ENCODE data around the gene FAM221B. TPM values are rescaled to one million over a fixed set of nuclear protein-coding genes. Genes with fewer than 3 reads are reported as not detected.

Gene FAM221B
- total and polyA plus RNA-seq, 9 of the 15 experiments (the other 6 are each of a cell fraction or from before 2014, with no cell fraction given), result 0.01 TPM; not detected in 8

DNA sequence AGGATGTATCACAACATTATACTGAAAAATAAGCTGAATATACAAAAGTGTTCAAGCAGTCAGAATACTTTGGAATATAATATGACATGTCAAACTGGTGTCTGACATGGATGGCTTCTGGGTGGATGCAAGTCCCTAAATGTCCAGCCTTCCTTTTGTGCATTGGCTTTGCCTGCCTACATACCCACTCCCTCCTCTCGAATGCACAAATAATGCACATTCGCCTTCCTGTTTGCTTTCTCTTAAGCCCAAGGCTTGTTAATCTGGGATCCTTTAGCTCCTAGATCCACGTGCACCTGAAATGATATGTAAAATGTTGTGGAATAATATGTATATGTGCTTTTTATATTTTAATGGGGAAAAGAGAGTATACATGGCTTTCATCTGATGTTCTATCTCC is 50.0 kb downstream of the FAM221B start:
- no peak overlapping the region for H3K9ac ChIP-seq (ENCODE audit: insufficient read depth in 1 of 2, low read depth in 2 of 2, low read length in 2 of 2)
- H2AFZ ChIP-seq (ENCODE audit: low read depth, low read length), result no peak overlapping the region
- no peak for FAIRE-seq
- in situ Hi-C loops (cut with MboI), result no loop called here
- TF ChIP-seq SMARCC2 (IDR thresholded peaks at IDR 0.05; ENCODE audit: low read depth), result no peak
- TF ChIP-seq, protein P1, sequence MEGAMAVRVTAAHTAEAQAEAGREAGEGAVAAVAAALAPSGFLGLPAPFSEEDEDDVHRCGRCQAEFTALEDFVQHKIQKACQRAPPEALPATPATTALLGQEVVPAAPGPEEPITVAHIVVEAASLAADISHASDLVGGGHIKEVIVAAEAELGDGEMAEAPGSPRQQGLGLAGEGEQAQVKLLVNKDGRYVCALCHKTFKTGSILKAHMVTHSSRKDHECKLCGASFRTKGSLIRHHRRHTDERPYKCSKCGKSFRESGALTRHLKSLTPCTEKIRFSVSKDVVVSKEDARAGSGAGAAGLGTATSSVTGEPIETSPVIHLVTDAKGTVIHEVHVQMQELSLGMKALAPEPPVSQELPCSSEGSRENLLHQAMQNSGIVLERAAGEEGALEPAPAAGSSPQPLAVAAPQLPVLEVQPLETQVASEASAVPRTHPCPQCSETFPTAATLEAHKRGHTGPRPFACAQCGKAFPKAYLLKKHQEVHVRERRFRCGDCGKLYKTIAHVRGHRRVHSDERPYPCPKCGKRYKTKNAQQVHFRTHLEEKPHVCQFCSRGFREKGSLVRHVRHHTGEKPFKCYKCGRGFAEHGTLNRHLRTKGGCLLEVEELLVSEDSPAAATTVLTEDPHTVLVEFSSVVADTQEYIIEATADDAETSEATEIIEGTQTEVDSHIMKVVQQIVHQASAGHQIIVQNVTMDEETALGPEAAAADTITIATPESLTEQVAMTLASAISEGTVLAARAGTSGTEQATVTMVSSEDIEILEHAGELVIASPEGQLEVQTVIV (CRISPR knock-in tag; IDR thresholded peaks at IDR 0.05; ENCODE audit: borderline replicate concordance), result no peak
- no peak for TF ChIP-seq ZEB2 (IDR thresholded peaks at IDR 0.05)
- TF ChIP-seq BACH1 (tag; IDR thresholded peaks at IDR 0.05), result no peak
- TF ChIP-seq TFAM (CRISPR knock-in tag; conservative IDR thresholded peaks at IDR 0.05), result no peak
- no peak for TF ChIP-seq ARID1B (IDR thresholded peaks at IDR 0.05)
- no peak for TF ChIP-seq SIN3B (IDR thresholded peaks at IDR 0.05; ENCODE audit: low read depth)
- TF ChIP-seq ZNF785 (CRISPR knock-in tag; IDR thresholded peaks at IDR 0.05), result no peak
- H3K4me1 ChIP-seq (replicated peaks in 1 of 2; ENCODE audit: control insufficient read depth in 2 of 2, insufficient read depth in 2 of 2, low read length in 2 of 2), result peaks cover 6 to 16% of the 10 kb centered on the region in 2 experiments; a peak in 4 of 5 replicates
- ATAC-seq, result no peak
- H3K9me3 ChIP-seq (replicated peaks; ENCODE audit: control insufficient read depth, insufficient read depth, low read depth, low read length), result no peaks in the 10 kb centered on the region
- CTCF ChIA-PET (ENCODE audit: low intra/inter-chr PET ratio), result no interaction called here
- H3K4me3 ChIP-seq, result no peak overlapping the region
- intact Hi-C loops (cut with micrococcal nuclease), result loop anchor here (5.0 kb wide), 1 partner anchor 41 kb away; no protein-coding TSS in a partner anchor
- no peaks in the 10 kb centered on the region for H3K79me2 ChIP-seq (ENCODE audit: control insufficient read depth, insufficient read depth, low read length)
- POLR2A ChIA-PET, result interaction anchor here (0.6 to 2.0 kb wide), 3 partner anchors 9 to 23 kb away, joined by 3 to 5 read pairs (median 5); no protein-coding TSS in a partner anchor
- no peaks in the 10 kb centered on the region for H4K20me1 ChIP-seq (replicated peaks; ENCODE audit: control insufficient read depth, insufficient read depth, low read length)
- BruUV-seq (replicated peaks), result no TSS peak
- no peaks in the 10 kb centered on the region for H3K27me3 ChIP-seq (ENCODE audit: control insufficient read depth in 2 of 2, insufficient read depth in 2 of 2, low read length in 2 of 2)
- no peaks in the 10 kb centered on the region for H3K9me1 ChIP-seq (ENCODE audit: control insufficient read depth, insufficient read depth, low read length)
- H3K4me2 ChIP-seq (ENCODE audit: insufficient read depth, low read length), result no peak overlapping the region
- H3K27ac ChIP-seq (ENCODE audit: extremely low read depth, low read depth, low read length), result no peak overlapping the region
- peaks cover 3% of the 10 kb centered on the region; the same call in 1 of the 3 replicates for H3K36me3 ChIP-seq (ENCODE audit: control insufficient read depth, insufficient read depth, low read length)
- DNase-seq (ENCODE audit: extremely low read depth in 1 of 4, low spot score in 3 of 4), result no peak
- WGBS (ENCODE audit: insufficient coverage, low coverage, missing lambda C conversion rate), result 79% methylated on average over 3 of the region's 3 CpGs

Measured in K562 (cell line).